Activated gamma-delta T cell treated with anti-CD3 and anti-CD28 coated beads, Interleukin-2, amount 50 U/mL, for 16 hours (primary cell): ENCODE results near the gene ADAMTS12.
"Not testable (repeated sequence)": the region's sequence is repeated elsewhere in the genome, so short reads cannot be mapped to it uniquely, and the experiment has no call there.

Source experiments
- DNase-seq: peaks from one replicate; pipeline ENCODE4 v3.0.0-alpha.2; 2020; ENCODE audit warnings: low read depth

The ADAMTS12 gene

GRCh38 chr5:33901156-33901555 is 9.4 kb upstream of the ADAMTS12 start:
- DNase-seq, result no peak

GRCh38 chr5:33894566-33894965 is 2.8 kb upstream of the ADAMTS12 start:
- DNase-seq, result no peak

- DNase-seq, result no peak
Measured at GRCh38 chr5:33892620-33893137, 889 bp upstream of the ADAMTS12 start.

- no peak for DNase-seq
Measured at GRCh38 chr5:33891446-33891787, 373 bp downstream of the ADAMTS12 start.

- no peak for DNase-seq
Measured at GRCh38 chr5:33890131-33891032, 1.4 kb downstream of the ADAMTS12 start.

GRCh38 chr5:33888587-33888986 is 3.2 kb downstream of the ADAMTS12 start:
- DNase-seq, result no peak

GRCh38 chr5:33887268-33887667 is 4.5 kb downstream of the ADAMTS12 start:
- DNase-seq, result no peak

- DNase-seq, result no peak
Measured at GRCh38 chr5:33886283-33886682, 5.5 kb downstream of the ADAMTS12 start.

- DNase-seq, result no peak
Measured at GRCh38 chr5:33885679-33886078, 6.1 kb downstream of the ADAMTS12 start.

GRCh38 chr5:33883482-33883881 is 8.3 kb downstream of the ADAMTS12 start:
- no peak for DNase-seq

GRCh38 chr5:33880319-33880718 is 11.5 kb downstream of the ADAMTS12 start:
- DNase-seq, result no peak

GRCh38 chr5:33877449-33877848 is 14.3 kb downstream of the ADAMTS12 start:
- no peak for DNase-seq

GRCh38 chr5:33867241-33867640 is 24.5 kb downstream of the ADAMTS12 start:
- no peak for DNase-seq

GRCh38 chr5:33859177-33859576 is 32.6 kb downstream of the ADAMTS12 start:
- DNase-seq, result not testable (repeated sequence)

- no peak for DNase-seq
Measured at GRCh38 chr5:33857037-33857436, 34.8 kb downstream of the ADAMTS12 start.

GRCh38 chr5:33855396-33855795 is 36.4 kb downstream of the ADAMTS12 start:
- DNase-seq, result no peak

GRCh38 chr5:33854733-33855151 is 37.0 kb downstream of the ADAMTS12 start:
- DNase-seq, result no peak

- no peak for DNase-seq
Measured at GRCh38 chr5:33852837-33853236, 39.0 kb downstream of the ADAMTS12 start.

- DNase-seq, result no peak
Measured at GRCh38 chr5:33852319-33852718, 39.5 kb downstream of the ADAMTS12 start.

GRCh38 chr5:33850100-33850594 is 41.6 kb downstream of the ADAMTS12 start:
- peak; percentile 22 for DNase-seq

GRCh38 chr5:33848554-33848953 is 43.2 kb downstream of the ADAMTS12 start:
- DNase-seq, result no peak

GRCh38 chr5:33846851-33847250 is 44.9 kb downstream of the ADAMTS12 start:
- no peak for DNase-seq

- DNase-seq, result no peak
Measured at GRCh38 chr5:33843579-33843978, 48.2 kb downstream of the ADAMTS12 start.

- no peak for DNase-seq
Measured at GRCh38 chr5:33842456-33842855, 49.3 kb downstream of the ADAMTS12 start.
